ENCODE results near the gene PSD2.

Gene PSD2

DNA sequence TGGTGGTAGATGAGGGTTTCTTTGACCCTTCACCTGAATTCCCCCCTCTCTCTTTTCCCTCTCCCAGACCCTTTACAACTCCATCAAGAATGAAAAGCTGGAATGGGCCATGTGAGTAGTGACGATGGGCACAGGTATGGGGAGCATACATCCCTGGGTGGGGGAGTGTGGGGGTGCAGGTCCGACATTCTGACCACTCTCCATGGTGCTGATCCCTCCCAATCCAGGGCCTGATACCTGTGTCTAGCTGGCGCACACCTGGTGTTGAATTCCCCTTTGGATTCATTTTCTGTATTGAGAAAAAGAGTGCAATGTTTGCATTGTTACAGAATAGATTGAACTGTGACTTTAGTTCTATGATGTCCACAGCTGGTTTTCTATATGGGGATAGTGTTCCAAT lies 40.0 kb downstream of the PSD2 start:
- DNase-seq (ENCODE audit: low read depth, low spot score), result no peak

DNA sequence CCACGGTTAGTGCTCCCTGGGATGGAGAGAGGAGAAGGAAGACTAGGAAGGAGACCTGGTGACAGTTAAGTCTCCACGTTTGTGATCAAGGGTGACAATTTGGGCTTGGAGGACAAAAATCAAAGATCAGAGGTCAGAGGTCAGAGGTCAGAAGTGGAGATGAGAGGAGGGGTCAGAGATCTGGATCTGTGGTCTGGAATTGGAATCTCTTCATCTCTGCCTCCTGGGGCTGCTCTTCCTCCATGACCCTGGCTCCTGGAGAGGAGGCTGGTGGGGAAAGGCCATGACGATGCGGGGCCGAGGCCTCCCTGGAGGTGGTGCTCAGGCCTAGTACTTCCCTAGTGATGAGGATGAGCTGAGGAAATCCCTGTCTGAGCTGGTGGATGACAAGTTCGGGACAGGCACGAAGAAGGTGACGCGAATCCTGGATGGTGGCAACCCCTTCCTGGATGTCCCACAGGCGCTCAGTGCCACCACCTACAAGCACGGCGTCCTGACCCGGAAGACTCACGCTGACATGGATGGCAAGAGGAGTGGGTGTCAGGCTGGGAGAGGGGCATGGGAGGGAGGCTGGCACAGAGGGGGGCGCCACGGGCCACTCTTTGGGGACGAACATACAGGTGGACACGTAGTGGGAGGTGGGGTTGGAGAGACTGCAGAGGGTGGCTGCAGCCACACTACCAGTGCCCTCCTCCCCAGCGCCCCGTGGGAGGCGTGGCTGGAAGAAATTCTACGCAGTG lies 41.0 kb downstream of the PSD2 start:
- DNase-seq (ENCODE audit: low read depth, low spot score), result no peak

- no peak for DNase-seq (ENCODE audit: low read depth, low spot score)
These were observed 42.2 kb downstream of the PSD2 start for GRCh38 chr5:139837711-139838380.

GRCh38 chr5:139838381-139839197 lies 43.0 kb downstream of the PSD2 start:
- DNase-seq (ENCODE audit: low read depth, low spot score), result no peak

DNA sequence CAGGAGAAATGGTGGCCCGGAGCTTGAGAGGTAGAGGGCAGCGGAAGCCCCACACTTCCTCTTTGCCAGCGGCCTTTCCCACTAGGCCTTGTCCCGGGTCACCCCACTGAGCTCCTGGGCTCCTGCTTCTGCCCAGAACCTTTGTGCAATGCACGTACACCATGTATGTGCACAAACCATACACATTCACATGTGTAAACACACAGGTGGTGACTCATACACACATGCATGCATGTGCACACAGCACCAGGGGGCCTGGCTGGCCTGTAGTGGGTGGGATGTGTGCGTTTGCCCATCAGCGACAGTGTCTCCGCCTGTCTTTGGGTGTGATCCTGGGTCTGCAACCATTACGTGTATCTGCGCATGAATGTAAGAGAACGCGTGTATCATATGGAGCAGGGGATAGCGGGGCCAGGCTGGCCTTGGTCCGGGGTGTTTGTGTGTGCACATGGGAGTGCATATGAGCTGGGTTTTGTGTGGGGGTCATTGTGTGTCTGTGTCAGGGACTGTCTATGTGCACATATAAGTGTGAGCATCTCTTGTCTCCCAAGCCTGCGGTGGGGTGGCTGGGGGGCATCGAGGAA lies 43.7 kb downstream of the PSD2 start:
- DNase-seq (ENCODE audit: low read depth, low spot score), result no peak

DNA sequence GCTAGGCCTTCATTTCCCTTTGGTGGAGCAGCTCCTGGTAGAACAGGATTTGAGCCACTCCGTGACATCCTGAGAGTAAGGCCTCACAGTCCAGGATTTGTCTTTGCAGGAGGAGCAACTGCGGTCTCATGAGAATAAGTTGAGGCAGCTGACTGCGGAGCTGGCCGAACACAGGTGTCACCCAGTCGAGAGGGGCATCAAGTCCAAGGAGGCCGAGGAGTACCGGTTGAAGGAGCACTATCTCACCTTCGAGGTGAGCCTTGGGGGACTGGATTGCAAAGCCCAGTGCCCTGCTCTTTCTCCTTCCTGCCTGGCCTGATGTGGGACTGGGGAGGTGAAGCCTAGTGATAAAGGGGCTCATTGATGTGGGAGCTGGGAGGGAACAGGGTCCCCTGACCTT lies 44.3 kb downstream of the PSD2 start:
- DNase-seq (ENCODE audit: low read depth, low spot score), result no peak

- DNase-seq (ENCODE audit: low read depth, low spot score), result no peak
These were observed 45.9 kb downstream of the PSD2 start for GRCh38 chr5:139841549-139841948.

- no peak for DNase-seq (ENCODE audit: low read depth, low spot score)
These were observed 46.7 kb downstream of the PSD2 start for GRCh38 chr5:139842321-139842720.

- DNase-seq (ENCODE audit: low read depth, low spot score), result no peak
These were observed 48.4 kb downstream of the PSD2 start for GRCh38 chr5:139843991-139844390.

GRCh38 chr5:139844472-139845145 lies 49.0 kb downstream of the PSD2 start:
- DNase-seq (ENCODE audit: low read depth, low spot score), result no peak

DNA sequence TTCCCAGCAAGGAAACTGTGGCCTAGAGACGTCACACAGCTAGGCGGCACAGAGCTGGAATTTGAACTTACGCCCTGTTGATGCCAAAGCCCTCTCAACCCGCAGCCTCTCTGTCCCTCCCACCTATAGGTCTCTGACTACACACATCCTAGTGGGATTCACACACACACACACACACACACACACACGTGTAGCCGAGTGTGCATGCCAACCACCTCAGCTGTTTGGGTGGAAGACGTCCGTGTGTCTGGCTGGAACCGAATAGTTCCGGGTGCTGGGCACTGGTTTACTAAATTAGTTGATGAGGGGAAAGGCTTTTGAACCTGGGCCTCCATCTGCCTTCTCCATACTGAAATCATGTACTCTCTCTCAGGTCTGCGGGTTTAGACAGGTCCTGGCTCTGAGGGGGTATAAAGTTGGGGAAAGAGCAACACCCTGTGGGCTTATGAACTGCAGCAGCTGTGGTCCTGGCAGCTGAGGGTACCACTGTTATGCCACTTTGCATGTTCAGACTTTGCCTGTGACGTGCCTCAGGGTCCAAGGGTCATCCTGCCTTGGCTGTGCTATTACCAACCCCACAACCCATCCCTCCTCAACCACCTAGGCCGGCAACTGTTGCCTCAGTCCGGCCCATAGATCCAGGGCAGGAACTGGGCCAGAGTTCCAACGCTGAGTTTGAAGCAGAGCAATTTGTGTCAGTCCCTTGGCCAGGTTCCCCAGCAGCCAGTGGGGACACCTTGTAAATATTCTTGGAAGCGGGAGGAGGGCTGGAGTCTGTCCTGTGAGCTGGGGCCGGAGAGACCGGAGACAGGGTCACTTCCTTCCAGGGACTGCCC lies 50.5 kb downstream of the PSD2 start:
- DNase-seq (ENCODE audit: low read depth, low spot score), result no peak

DNA sequence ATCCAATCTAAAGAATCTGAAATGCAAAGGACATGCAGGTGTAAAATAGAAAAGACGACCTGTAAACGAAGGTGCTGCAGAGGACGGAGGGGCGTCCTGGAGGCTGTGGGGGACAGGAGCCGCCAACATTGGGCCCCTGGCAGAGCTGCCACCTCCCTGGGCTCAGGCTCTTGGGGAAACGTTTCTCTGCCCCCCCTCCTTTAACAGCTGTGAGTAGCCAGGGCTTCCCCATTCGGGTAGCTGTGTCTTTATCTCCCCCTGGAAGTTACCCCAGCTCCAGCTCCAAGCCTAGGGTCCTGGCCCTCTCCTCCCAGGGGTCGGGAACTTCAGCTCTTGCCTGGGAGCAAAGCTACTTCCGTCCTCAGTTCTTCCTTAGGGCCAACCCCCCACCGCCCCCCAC lies 51.5 kb downstream of the PSD2 start:
- DNase-seq (ENCODE audit: low read depth, low spot score), result no peak

- DNase-seq (ENCODE audit: low read depth, low spot score), result no peak
These were observed 52.3 kb downstream of the PSD2 start for GRCh38 chr5:139847790-139848507.

DNA sequence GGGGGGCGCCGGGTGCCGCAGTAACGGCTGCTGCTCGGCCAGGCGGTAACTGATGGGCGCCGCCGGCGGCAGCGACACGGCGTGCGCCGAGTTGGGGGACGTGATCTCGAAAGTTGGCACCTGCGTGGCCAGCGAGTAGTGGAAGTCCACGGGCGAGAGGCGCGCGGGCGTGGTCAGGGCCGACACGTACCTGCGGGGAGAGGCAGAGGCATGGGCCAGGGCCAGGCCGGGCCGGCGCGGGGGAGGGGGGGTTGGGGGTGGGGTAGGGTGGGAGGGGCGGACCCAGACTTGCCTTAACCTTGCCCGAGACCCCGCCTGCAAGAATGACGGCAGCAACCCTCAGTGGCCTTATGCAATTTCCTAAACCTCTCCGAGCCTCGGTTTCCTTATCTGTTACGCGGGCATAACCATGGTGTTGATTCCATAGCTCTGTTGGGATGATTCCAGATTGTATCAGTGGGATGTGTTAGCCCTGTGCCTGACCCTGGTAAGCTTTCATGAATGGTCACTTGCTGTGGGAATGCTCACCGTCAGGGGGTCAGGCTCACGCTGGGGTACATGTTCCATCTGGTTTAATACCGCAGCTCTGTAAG lies 53.0 kb downstream of the PSD2 start:
- no peak for DNase-seq (ENCODE audit: low read depth, low spot score)

DNA sequence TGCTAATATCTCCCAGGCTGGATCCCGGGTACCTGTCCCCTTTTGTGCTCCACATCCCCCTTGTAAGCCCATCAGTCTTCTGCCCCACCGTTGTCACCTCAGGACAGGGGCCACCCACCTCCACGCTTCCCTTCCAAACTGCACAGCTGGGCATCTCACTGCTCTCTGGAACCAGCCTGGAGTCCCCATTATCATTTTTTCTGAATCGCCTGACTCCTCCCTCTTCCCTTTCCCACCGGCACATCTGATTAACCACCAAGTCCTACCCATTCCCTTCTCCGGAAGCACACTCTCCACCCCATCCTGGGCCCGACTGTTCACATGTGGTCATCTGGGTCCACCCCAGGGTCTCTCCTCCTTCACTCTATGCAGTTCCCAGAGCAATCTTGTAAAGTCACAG lies 53.9 kb downstream of the PSD2 start:
- DNase-seq (ENCODE audit: low read depth, low spot score), result no peak

DNA sequence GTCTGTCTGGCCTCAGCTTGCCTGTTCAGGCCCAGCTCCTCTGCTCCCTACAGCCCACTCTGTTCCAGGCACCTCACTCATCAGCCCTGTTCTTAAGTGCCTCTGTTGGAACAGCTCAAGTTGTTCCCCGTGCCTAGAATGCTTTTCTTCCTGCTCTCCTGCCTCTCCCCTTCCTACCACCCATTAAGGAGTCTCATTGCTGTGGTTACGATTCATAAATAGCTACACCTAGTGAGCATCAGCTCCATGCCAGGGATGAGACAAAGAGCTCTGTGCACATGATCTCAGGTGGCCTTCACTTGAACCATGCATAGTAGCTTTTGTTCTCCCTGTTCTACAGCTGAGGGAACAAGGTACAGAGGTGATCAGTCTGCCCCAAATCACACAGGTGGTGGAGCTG lies 54.3 kb downstream of the PSD2 start:
- no peak for DNase-seq (ENCODE audit: low read depth, low spot score)

- DNase-seq (ENCODE audit: low read depth, low spot score), result no peak
These were observed 54.9 kb downstream of the PSD2 start for GRCh38 chr5:139850423-139851016.

DNA sequence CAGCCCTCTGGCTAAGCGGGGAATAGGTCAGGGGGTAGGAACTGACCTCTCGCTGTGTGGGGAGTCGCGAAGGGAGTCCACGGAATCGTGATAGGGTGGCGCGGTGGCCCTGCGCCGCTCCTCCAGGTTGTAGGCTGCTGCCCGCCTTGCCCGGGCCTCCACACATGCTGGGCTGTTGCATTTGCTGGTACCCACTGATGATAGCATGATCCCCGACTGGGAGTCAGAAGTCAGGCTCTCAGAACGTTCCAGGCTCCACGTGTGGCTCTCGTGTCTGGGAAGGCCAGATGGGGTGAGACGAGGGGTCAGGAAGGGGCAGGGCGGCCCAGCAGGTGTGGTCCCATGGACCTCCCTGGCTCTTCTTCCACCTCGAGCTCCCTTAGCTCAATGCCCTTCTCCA lies 56.0 kb downstream of the PSD2 start:
- DNase-seq (ENCODE audit: low read depth, low spot score), result no peak

DNA sequence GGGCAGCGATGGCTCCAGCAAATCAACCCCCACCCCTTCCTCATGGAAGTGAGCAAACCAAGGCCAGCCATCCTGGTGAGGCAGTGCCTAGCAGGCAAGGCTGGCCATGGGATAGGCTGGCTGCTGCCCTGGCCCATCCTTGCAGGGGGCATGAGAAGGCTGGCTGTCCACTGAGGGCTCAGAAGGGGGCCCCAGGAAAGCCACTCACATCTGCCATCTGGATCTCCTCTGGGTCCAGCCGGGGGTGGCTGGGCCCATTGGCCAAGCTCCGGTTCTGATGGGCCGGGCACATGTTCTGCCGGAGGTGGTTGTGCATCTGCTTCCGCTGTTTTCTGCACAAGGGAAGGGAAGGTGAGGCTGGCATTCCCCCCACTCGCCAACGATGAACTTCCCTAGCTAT lies 57.1 kb downstream of the PSD2 start:
- no peak for DNase-seq (ENCODE audit: low read depth, low spot score)

Measured in brain pericyte (primary cell).